ENCODE data around the gene CEP112. TPM values are rescaled to one million over a fixed set of nuclear protein-coding genes. Genes with fewer than 3 reads are reported as not detected.

Gene CEP112
- total and polyA plus RNA-seq, 2 of the 13 experiments (the other 11 are each of a cell fraction or from before 2014, with no cell fraction given) = 1.2 to 3.4 TPM

DNA sequence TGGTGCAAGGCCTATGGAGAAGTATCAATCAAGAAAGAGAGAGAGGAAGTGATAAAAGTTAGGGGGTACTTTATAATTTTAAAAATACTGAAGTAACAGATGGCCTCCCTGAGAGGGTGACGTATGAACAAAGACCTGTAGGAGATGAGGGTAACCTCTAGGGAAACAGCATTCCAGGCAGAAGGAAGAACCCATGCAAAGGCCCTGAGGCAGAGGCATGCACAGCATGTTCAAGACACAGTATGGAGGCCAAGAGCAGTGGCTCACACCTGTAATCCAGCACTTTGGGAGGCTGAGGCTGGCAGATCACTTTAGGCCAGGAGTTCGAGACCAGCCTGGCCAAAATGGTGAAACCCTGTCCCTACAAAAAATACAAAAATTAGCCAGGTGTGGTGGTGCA is 437.9 kb downstream of the CEP112 start:
- no peaks in the 10 kb centered on the region for H4K20me1 ChIP-seq (ENCODE audit: insufficient read depth, low read length)
- no peaks in the 10 kb centered on the region for H3K27me3 ChIP-seq (ENCODE audit: control insufficient read depth in 1 of 2, insufficient read depth in 2 of 2, low read length in 2 of 2)
- intact Hi-C loops (cut with micrococcal nuclease; ENCODE audit: unreplicated experiment) (loop anchor here (10.0 kb wide), 1 partner anchor 59 kb away; no protein-coding TSS in a partner anchor), in situ Hi-C loops (cut with HindIII; ENCODE audit: extremely low pct_ligation_motif_present, low pct_unique_long_range_greater_than_20kb) (no loop called here)
- ATAC-seq (no peak), DNase-seq (ENCODE audit: low spot score) (no peak), FAIRE-seq (no peak)
- no peak overlapping the region for H3K27ac ChIP-seq (ENCODE audit: extremely low read length, insufficient read depth, low read length)
- WGBS (ENCODE audit: low lambda C conversion rate) = 91% methylated on average over 2 of the region's 2 CpGs
- H3K9me3 ChIP-seq (ENCODE audit: low read length) = no peaks in the 10 kb centered on the region
- H3K4me2 ChIP-seq (ENCODE audit: low read depth, low read length) = no peak overlapping the region
- ChIA-PET POLR2A (no interaction called here), CTCF (ENCODE audit: low intra/inter-chr PET ratio, low total read pairs) (no interaction called here)
- H3K79me2 ChIP-seq (ENCODE audit: insufficient read depth, low read length) = no peaks in the 10 kb centered on the region
- no TSS peak for BruUV-seq (replicated peaks)
- peaks cover 60% of the 10 kb centered on the region for H3K4me1 ChIP-seq (ENCODE audit: insufficient read depth, low read length)
- TF ChIP-seq, protein P1, sequence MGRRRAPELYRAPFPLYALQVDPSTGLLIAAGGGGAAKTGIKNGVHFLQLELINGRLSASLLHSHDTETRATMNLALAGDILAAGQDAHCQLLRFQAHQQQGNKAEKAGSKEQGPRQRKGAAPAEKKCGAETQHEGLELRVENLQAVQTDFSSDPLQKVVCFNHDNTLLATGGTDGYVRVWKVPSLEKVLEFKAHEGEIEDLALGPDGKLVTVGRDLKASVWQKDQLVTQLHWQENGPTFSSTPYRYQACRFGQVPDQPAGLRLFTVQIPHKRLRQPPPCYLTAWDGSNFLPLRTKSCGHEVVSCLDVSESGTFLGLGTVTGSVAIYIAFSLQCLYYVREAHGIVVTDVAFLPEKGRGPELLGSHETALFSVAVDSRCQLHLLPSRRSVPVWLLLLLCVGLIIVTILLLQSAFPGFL (CRISPR knock-in tag; IDR thresholded peaks at IDR 0.05) = no peak
- TF ChIP-seq ZNF737 (CRISPR knock-in tag; IDR thresholded peaks at IDR 0.05; ENCODE audit: borderline replicate concordance) (no peak), KDM4B (CRISPR knock-in tag; IDR thresholded peaks at IDR 0.05) (no peak), CEBPG (CRISPR knock-in tag; IDR thresholded peaks at IDR 0.05) (no peak), HNF4G (IDR thresholded peaks at IDR 0.05; ENCODE audit: borderline replicate concordance, low read depth, low read length) (no peak), HNF4G (CRISPR knock-in tag; IDR thresholded peaks at IDR 0.05; ENCODE audit: borderline replicate concordance, low read depth) (no peak), HOXA3 (CRISPR knock-in tag; IDR thresholded peaks at IDR 0.05) (no peak), KLF16 (CRISPR knock-in tag; IDR thresholded peaks at IDR 0.05) (no peak)
- TF ChIP-seq, protein P2, sequence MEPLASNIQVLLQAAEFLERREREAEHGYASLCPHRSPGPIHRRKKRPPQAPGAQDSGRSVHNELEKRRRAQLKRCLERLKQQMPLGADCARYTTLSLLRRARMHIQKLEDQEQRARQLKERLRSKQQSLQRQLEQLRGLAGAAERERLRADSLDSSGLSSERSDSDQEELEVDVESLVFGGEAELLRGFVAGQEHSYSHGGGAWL (CRISPR knock-in tag; IDR thresholded peaks at IDR 0.05) = no peak
- H3K9ac ChIP-seq (ENCODE audit: insufficient read depth, low read depth, low read length) = no peak overlapping the region
- H3K4me3 ChIP-seq (replicated peaks in 1 of 3; ENCODE audit: insufficient read depth in 1 of 3, low read depth in 2 of 3, low read length in 3 of 3) = no peak overlapping the region
- no peak overlapping the region for H2AFZ ChIP-seq (ENCODE audit: low read length)
- no peaks in the 10 kb centered on the region for H3K36me3 ChIP-seq (replicated peaks in 1 of 2; ENCODE audit: control insufficient read depth in 1 of 2, insufficient read depth in 2 of 2, low read length in 2 of 2)

All from HepG2 (cell line).